ENCODE results near the gene COL24A1. TPM values are rescaled to one million over a fixed set of nuclear protein-coding genes. Genes with fewer than 3 reads are reported as not detected.

The COL24A1 gene

GRCh38 chr1:85683292-85684025 lies 473.1 kb downstream of the COL24A1 start:
- WGBS, 2 donors (ENCODE audit: extremely low coverage in 2 of 2, insufficient read length in 2 of 2, insufficient replicate concordance in 1 of 2) = no CpG with 5 or more reads among the region's 9 CpGs
- H3K27ac ChIP-seq (replicated peaks; ENCODE audit: low read length) = no peak overlapping the region
- no peaks in the 10 kb centered on the region for H3K27me3 ChIP-seq (ENCODE audit: control insufficient read depth in 3 of 3, insufficient read depth in 3 of 3, low read depth in 1 of 3, low read length in 3 of 3)
- no peak overlapping the region for H4K8ac ChIP-seq (ENCODE audit: low read depth, low read length)
- no peak overlapping the region for H3K4me2 ChIP-seq (ENCODE audit: insufficient read depth, low read length, poor library complexity, severe bottlenecking)
- no peak overlapping the region for H3K23ac ChIP-seq (ENCODE audit: low read depth, low read length, poor library complexity)
- no peak overlapping the region for H2AK5ac ChIP-seq (ENCODE audit: low read depth, low read length)
- H3K9me3 ChIP-seq (replicated peaks in 1 of 2; ENCODE audit: control insufficient read depth in 2 of 2, insufficient read depth in 1 of 2, low read depth in 1 of 2, low read length in 2 of 2) = peaks cover 0 to 9% of the 10 kb centered on the region in 2 donors
- no peak overlapping the region for H3K9ac ChIP-seq (ENCODE audit: low read depth, low read length, poor library complexity)
- H2AFZ ChIP-seq (ENCODE audit: low read length) = no peak overlapping the region
- H3K4me1 ChIP-seq (ENCODE audit: control insufficient read depth in 2 of 2, insufficient read depth in 1 of 2, low read depth in 1 of 2, low read length in 2 of 2) = peaks cover 0 to 10% of the 10 kb centered on the region in 2 donors
- no peak for DNase-seq (ENCODE audit: low spot score)
- no peak overlapping the region for H3K18ac ChIP-seq (ENCODE audit: low read length)
- H2BK15ac ChIP-seq (ENCODE audit: low read length) = no peak overlapping the region
- no peak overlapping the region for H2BK12ac ChIP-seq (ENCODE audit: low read length)
- H3K14ac ChIP-seq (ENCODE audit: low read length) = no peak overlapping the region
- H3K4ac ChIP-seq (ENCODE audit: low read length) = no peak overlapping the region
- H3K4me3 ChIP-seq (ENCODE audit: low read length in 2 of 2) = no peak overlapping the region
- H2BK5ac ChIP-seq (ENCODE audit: low read length) = no peak overlapping the region
- H3K79me1 ChIP-seq (ENCODE audit: low read depth, low read length) = peaks cover 3% of the 10 kb centered on the region
- peaks cover 3 to 48% of the 10 kb centered on the region in 2 donors for H3K36me3 ChIP-seq (replicated peaks in 1 of 2; ENCODE audit: control insufficient read depth in 2 of 2, insufficient read depth in 2 of 2, low read length in 2 of 2)
- no peak overlapping the region for H4K91ac ChIP-seq (ENCODE audit: low read depth, low read length, poor library complexity)
- H2BK120ac ChIP-seq (ENCODE audit: low read depth, low read length) = no peak overlapping the region

GRCh38 chr1:85681087-85681486 lies 475.5 kb downstream of the COL24A1 start:
- Histone ChIP-seq H3K18ac (ENCODE audit: low read length) (no peak overlapping the region), H3K4me2 (ENCODE audit: insufficient read depth, low read length, poor library complexity, severe bottlenecking) (no peak overlapping the region), H2BK15ac (ENCODE audit: low read length) (no peak overlapping the region), H3K9me3 (replicated peaks in 1 of 2; ENCODE audit: control insufficient read depth in 2 of 2, insufficient read depth in 1 of 2, low read depth in 1 of 2, low read length in 2 of 2) (peaks cover 0 to 6% of the 10 kb centered on the region in 2 donors), H3K4me1 (ENCODE audit: control insufficient read depth in 2 of 2, insufficient read depth in 1 of 2, low read depth in 1 of 2, low read length in 2 of 2) (peaks cover 0 to 10% of the 10 kb centered on the region in 2 donors), H4K91ac (ENCODE audit: low read depth, low read length, poor library complexity) (no peak overlapping the region), H2AK5ac (ENCODE audit: low read depth, low read length) (no peak overlapping the region), H3K14ac (ENCODE audit: low read length) (no peak overlapping the region), H3K27ac (replicated peaks; ENCODE audit: low read length) (no peak overlapping the region), H2AFZ (ENCODE audit: low read length) (no peak overlapping the region), H3K27me3 (ENCODE audit: control insufficient read depth in 3 of 3, insufficient read depth in 3 of 3, low read depth in 1 of 3, low read length in 3 of 3) (no peaks in the 10 kb centered on the region), H3K9ac (ENCODE audit: low read depth, low read length, poor library complexity) (no peak overlapping the region), H3K36me3 (replicated peaks in 1 of 2; ENCODE audit: control insufficient read depth in 2 of 2, insufficient read depth in 2 of 2, low read length in 2 of 2) (peaks cover 4 to 57% of the 10 kb centered on the region in 2 donors), H3K4me3 (ENCODE audit: low read length in 2 of 2) (no peak overlapping the region), H3K4ac (ENCODE audit: low read length) (no peak overlapping the region), H4K8ac (ENCODE audit: low read depth, low read length) (no peak overlapping the region), H2BK12ac (ENCODE audit: low read length) (no peak overlapping the region), H2BK5ac (ENCODE audit: low read length) (no peak overlapping the region), H2BK120ac (ENCODE audit: low read depth, low read length) (no peak overlapping the region), H3K23ac (ENCODE audit: low read depth, low read length, poor library complexity) (no peak overlapping the region), H3K79me1 (ENCODE audit: low read depth, low read length) (peaks cover 3% of the 10 kb centered on the region)
- DNase-seq (ENCODE audit: low spot score) = peak; percentile 9
- WGBS, 2 donors (ENCODE audit: extremely low coverage in 2 of 2, insufficient read length in 2 of 2, insufficient replicate concordance in 1 of 2) = no CpG with 5 or more reads among the region's 2 CpGs

Small RNAs within 50 kb of the gene (small RNA-seq; reads per million reads assigned to genes)
- not detected for gene RNA5SP51 (ENCODE audit: insufficient read depth)
